Testis (tissue), 2 donors: ENCODE measurements around the gene ABI3.
"Not testable (repeated sequence)": the region's sequence is repeated elsewhere in the genome, so short reads cannot be mapped to it uniquely, and the experiment has no call there.

Source experiments
- POLR2A ChIP-seq: fragments of 450-650 bp; IDR thresholded peaks from one replicate; pipeline ENCODE4 v1.6.1; 2017; ENCODE audit warnings: antibody characterized with exemption, mild to moderate bottlenecking, moderate library complexity
- TF ChIP-seq, protein P1 (sequence below), 3 experiments: fragments of 450-650 bp in 2 of 3; fragments of 200-600 bp in 1 of 3; sonication (generic) in 1 of 3; IDR thresholded peaks; one replicate each; pipeline ENCODE4 v1.5.1; 2016 to 2019; ENCODE audit warnings: antibody characterized with exemption in 3 of 3, mild to moderate bottlenecking in 2 of 3, moderate library complexity in 1 of 3

GRCh38 chr17:49261540-49261939 lies 51.0 kb downstream of the ABI3 start:
- not testable (repeated sequence) for TF ChIP-seq POLR2A
- TF ChIP-seq, protein P1, sequence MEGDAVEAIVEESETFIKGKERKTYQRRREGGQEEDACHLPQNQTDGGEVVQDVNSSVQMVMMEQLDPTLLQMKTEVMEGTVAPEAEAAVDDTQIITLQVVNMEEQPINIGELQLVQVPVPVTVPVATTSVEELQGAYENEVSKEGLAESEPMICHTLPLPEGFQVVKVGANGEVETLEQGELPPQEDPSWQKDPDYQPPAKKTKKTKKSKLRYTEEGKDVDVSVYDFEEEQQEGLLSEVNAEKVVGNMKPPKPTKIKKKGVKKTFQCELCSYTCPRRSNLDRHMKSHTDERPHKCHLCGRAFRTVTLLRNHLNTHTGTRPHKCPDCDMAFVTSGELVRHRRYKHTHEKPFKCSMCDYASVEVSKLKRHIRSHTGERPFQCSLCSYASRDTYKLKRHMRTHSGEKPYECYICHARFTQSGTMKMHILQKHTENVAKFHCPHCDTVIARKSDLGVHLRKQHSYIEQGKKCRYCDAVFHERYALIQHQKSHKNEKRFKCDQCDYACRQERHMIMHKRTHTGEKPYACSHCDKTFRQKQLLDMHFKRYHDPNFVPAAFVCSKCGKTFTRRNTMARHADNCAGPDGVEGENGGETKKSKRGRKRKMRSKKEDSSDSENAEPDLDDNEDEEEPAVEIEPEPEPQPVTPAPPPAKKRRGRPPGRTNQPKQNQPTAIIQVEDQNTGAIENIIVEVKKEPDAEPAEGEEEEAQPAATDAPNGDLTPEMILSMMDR (IDR thresholded peaks at IDR 0.05): not testable (repeated sequence)
